Activated CD4-positive, alpha-beta T cell treated with anti-CD3 and anti-CD28 coated beads for 48 hours (primary cell): Measurements from ENCODE around the gene EIF2S3B.
"Not testable (repeated sequence)": the region's sequence is repeated elsewhere in the genome, so short reads cannot be mapped to it uniquely, and the experiment has no call there.

Source experiments
- DNase-seq: peaks from one replicate; pipeline ENCODE4 v3.0.0-alpha.2; 2020

The EIF2S3B gene

GRCh38 chr12:10505620-10506019, at the start of gene EIF2S3B:
EIF2S3B (plus strand) TSS chr12:10505890; CDS start chr12:10505903, 13 bp downstream.
- DNase-seq = no peak

- no peak for DNase-seq
Observed at GRCh38 chr12:10456856-10457255, 48.8 kb upstream of the EIF2S3B start.

- no peak for DNase-seq
Observed at GRCh38 chr12:10457760-10458159, 47.9 kb upstream of the EIF2S3B start.

- DNase-seq = no peak
Observed at GRCh38 chr12:10466311-10466710, 39.4 kb upstream of the EIF2S3B start.

- DNase-seq = no peak
Observed at GRCh38 chr12:10469701-10470100, 36.0 kb upstream of the EIF2S3B start.

- DNase-seq = not testable (repeated sequence)
Observed at GRCh38 chr12:10472808-10473207, 32.9 kb upstream of the EIF2S3B start.

GRCh38 chr12:10481901-10482300, 23.8 kb upstream of the EIF2S3B start:
- DNase-seq = not testable (repeated sequence)

- DNase-seq = not testable (repeated sequence)
Observed at GRCh38 chr12:10487328-10487727, 18.4 kb upstream of the EIF2S3B start.

GRCh38 chr12:10491766-10492165, 13.9 kb upstream of the EIF2S3B start:
- no peak for DNase-seq

GRCh38 chr12:10497602-10498001, 8.1 kb upstream of the EIF2S3B start:
- DNase-seq = peak; percentile 47

GRCh38 chr12:10498042-10498441, 7.6 kb upstream of the EIF2S3B start:
- no peak for DNase-seq

- DNase-seq = no peak
Observed at GRCh38 chr12:10501030-10501429, 4.7 kb upstream of the EIF2S3B start.

GRCh38 chr12:10503460-10503859, 2.2 kb upstream of the EIF2S3B start:
- DNase-seq = no peak

- DNase-seq = no peak
Observed at GRCh38 chr12:10511756-10512355, 6.2 kb downstream of the EIF2S3B start.

- DNase-seq = no peak
Observed at GRCh38 chr12:10512798-10513197, 7.1 kb downstream of the EIF2S3B start.

- no peak for DNase-seq
Observed at GRCh38 chr12:10521555-10521954, 15.9 kb downstream of the EIF2S3B start.

GRCh38 chr12:10528174-10528953, 22.7 kb downstream of the EIF2S3B start:
- DNase-seq = no peak

- DNase-seq = no peak
Observed at GRCh38 chr12:10529603-10530002, 23.9 kb downstream of the EIF2S3B start.

GRCh38 chr12:10537721-10538120, 32.0 kb downstream of the EIF2S3B start:
- DNase-seq = no peak

GRCh38 chr12:10540776-10541205, 35.1 kb downstream of the EIF2S3B start:
- DNase-seq = no peak

GRCh38 chr12:10543499-10543898, 37.8 kb downstream of the EIF2S3B start:
- no peak for DNase-seq

GRCh38 chr12:10551375-10551774, 45.7 kb downstream of the EIF2S3B start:
- DNase-seq = no peak

- DNase-seq = no peak
Observed at GRCh38 chr12:10553148-10553547, 47.5 kb downstream of the EIF2S3B start.

GRCh38 chr12:10554228-10554755, 48.6 kb downstream of the EIF2S3B start:
- DNase-seq = no peak
